Measurements from ENCODE around the gene STH. TPM values are rescaled to one million over a fixed set of nuclear protein-coding genes. Genes with fewer than 3 reads are reported as not detected.

STH gene
- total and polyA plus RNA-seq, 2 donors (not counting 1 experiment from before 2014, with no cell fraction given), result not detected

DNA sequence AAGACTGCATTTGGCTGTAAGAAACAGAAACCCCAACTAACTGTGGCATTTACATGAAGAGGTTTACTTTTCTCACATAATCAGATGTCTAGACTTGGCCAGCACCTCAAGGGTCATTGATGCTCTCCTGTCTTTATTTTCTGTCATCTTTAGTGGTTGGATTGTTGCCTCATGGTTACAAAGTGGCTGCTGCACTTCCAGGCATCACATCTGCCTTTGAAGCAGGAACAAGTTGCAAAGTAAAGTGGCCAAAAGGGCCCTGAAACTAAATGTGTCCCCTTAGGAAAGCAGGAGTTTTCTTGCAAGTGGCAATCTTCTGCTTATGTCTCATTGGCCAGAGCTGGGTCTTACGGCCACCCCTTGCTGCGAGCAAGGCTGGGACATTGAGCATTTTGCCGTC lies 26.5 kb upstream of the STH start:
- no peaks in the 10 kb centered on the region for H3K36me3 ChIP-seq (ENCODE audit: control insufficient read depth, insufficient read depth, low read length)
- H3K4me1 ChIP-seq (ENCODE audit: control insufficient read depth, extremely low read depth, insufficient read depth, low read length), result no peaks in the 10 kb centered on the region
- H3K9ac ChIP-seq (ENCODE audit: insufficient read depth, low read length), result no peak overlapping the region
- H2AFZ ChIP-seq (ENCODE audit: low read length), result no peak overlapping the region
- no peak overlapping the region for H3K4me2 ChIP-seq (ENCODE audit: extremely low read depth, insufficient read depth, low read length)
- H4K20me1 ChIP-seq (ENCODE audit: control insufficient read depth, extremely low read depth, insufficient read depth, low read length), result no peaks in the 10 kb centered on the region
- H3K79me2 ChIP-seq (ENCODE audit: control insufficient read depth, insufficient read depth, low read length), result no peaks in the 10 kb centered on the region
- no peak for DNase-seq (ENCODE audit: low read depth in 2 of 2)
- no peaks in the 10 kb centered on the region for H3K9me3 ChIP-seq (ENCODE audit: control insufficient read depth, insufficient read depth, low read depth, low read length)
- no peak for TF ChIP-seq EZH2 (IDR thresholded peaks at IDR 0.05; ENCODE audit: low read length, missing control alignments)
- TF ChIP-seq, protein P1, sequence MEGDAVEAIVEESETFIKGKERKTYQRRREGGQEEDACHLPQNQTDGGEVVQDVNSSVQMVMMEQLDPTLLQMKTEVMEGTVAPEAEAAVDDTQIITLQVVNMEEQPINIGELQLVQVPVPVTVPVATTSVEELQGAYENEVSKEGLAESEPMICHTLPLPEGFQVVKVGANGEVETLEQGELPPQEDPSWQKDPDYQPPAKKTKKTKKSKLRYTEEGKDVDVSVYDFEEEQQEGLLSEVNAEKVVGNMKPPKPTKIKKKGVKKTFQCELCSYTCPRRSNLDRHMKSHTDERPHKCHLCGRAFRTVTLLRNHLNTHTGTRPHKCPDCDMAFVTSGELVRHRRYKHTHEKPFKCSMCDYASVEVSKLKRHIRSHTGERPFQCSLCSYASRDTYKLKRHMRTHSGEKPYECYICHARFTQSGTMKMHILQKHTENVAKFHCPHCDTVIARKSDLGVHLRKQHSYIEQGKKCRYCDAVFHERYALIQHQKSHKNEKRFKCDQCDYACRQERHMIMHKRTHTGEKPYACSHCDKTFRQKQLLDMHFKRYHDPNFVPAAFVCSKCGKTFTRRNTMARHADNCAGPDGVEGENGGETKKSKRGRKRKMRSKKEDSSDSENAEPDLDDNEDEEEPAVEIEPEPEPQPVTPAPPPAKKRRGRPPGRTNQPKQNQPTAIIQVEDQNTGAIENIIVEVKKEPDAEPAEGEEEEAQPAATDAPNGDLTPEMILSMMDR (conservative IDR thresholded peaks at IDR 0.05 in 1 of 2, IDR thresholded peaks at IDR 0.05 in 1 of 2; ENCODE audit: low read depth in 1 of 2, low read length in 2 of 2), result no peak
- H3K27ac ChIP-seq (ENCODE audit: insufficient read depth, low read length), result no peak overlapping the region
- no peak overlapping the region for H3K4me3 ChIP-seq (replicated peaks in 1 of 4; ENCODE audit: control extremely low read depth in 1 of 4, insufficient read depth in 1 of 4, low read depth in 3 of 4, low read length in 4 of 4)
- peaks cover 5% of the 10 kb centered on the region for H3K27me3 ChIP-seq (ENCODE audit: control insufficient read depth, insufficient read depth, low read length)

DNA sequence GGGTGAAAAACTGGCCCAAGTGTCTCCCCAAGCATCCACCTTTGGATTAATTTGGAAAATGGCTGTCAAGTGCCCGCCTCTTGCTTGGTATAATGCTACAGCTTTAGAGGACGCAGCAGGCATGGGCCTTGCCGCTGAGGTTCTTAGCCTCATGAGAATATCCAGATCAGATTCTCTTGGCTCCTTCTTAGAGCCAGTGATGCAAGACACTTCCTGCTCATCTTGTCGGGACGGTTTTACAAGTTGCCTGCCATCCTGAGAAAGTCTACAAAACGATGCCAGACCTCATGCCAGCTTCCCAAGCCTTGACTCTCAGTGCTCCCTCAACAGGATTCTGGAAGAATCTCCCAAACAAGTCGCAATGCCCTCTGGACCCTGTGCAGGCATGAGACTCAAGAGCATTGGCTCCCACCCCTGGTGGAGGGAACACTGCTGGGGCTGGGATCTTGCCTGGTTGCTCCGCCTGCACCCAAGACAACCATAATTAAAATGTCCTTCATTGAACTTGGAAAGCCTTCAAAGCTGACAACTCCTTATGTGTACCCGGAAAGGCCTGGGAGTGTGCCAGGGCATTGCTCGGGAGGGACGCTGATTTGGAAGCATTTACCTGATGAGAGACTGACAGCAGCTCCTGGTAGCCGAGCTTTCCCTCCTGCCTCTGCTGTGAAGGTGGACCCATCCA lies 25.8 kb upstream of the STH start:
- Histone ChIP-seq H3K9me3 (ENCODE audit: control insufficient read depth, insufficient read depth, low read depth, low read length) (no peaks in the 10 kb centered on the region), H3K27me3 (ENCODE audit: control insufficient read depth, insufficient read depth, low read length) (peaks cover 7% of the 10 kb centered on the region), H4K20me1 (ENCODE audit: control insufficient read depth, extremely low read depth, insufficient read depth, low read length) (no peaks in the 10 kb centered on the region), H3K4me2 (ENCODE audit: extremely low read depth, insufficient read depth, low read length) (no peak overlapping the region), H3K4me1 (ENCODE audit: control insufficient read depth, extremely low read depth, insufficient read depth, low read length) (no peaks in the 10 kb centered on the region), H3K36me3 (ENCODE audit: control insufficient read depth, insufficient read depth, low read length) (no peaks in the 10 kb centered on the region), H3K9ac (ENCODE audit: insufficient read depth, low read length) (no peak overlapping the region), H3K79me2 (ENCODE audit: control insufficient read depth, insufficient read depth, low read length) (no peaks in the 10 kb centered on the region), H2AFZ (ENCODE audit: low read length) (no peak overlapping the region), H3K27ac (ENCODE audit: insufficient read depth, low read length) (no peak overlapping the region), H3K4me3 (replicated peaks in 1 of 4; ENCODE audit: control extremely low read depth in 1 of 4, insufficient read depth in 1 of 4, low read depth in 3 of 4, low read length in 4 of 4) (no peak overlapping the region)
- no peak for DNase-seq (ENCODE audit: low read depth in 2 of 2)
- TF ChIP-seq, protein P1 (conservative IDR thresholded peaks at IDR 0.05 in 1 of 2, IDR thresholded peaks at IDR 0.05 in 1 of 2; ENCODE audit: low read depth in 1 of 2, low read length in 2 of 2), result no peak
- no peak for TF ChIP-seq EZH2 (IDR thresholded peaks at IDR 0.05; ENCODE audit: low read length, missing control alignments)

DNA sequence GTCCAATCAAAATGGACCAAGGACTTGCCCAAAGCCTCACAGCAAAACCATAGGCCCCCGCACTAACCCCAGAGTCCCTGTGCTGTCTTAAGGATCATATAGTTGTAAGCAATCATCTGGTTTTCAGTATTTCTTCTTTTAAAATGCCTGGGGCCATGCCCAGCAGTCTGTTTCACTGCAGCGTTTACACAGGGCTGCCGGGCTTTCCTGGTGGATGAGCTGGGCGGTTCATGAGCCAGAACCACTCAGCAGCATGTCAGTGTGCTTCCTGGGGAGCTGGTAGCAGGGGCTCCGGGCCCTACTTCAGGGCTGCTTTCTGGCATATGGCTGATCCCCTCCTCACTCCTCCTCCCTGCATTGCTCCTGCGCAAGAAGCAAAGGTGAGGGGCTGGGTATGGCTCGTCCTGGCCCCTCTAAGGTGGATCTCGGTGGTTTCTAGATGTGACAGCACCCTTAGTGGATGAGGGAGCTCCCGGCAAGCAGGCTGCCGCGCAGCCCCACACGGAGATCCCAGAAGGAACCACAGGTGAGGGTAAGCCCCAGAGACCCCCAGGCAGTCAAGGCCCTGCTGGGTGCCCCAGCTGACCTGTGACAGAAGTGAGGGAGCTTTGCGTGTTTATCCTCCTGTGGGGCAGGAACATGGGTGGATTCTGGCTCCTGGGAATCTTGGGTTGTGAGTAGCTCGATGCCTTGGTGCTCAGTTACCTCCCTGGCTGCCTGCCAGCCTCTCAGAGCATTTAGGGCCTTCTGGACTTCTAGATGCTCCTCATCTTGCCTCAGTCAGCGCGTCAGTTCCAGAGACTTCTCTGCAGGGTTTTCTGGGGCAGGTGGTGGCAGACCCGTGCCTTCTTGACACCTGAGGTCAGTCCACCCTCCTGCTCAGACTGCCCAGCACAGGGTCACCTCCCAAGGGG lies 24.8 kb upstream of the STH start:
- Histone ChIP-seq H3K4me2 (ENCODE audit: extremely low read depth, insufficient read depth, low read length) (no peak overlapping the region), H3K79me2 (ENCODE audit: control insufficient read depth, insufficient read depth, low read length) (no peaks in the 10 kb centered on the region), H2AFZ (ENCODE audit: low read length) (no peak overlapping the region), H3K9me3 (ENCODE audit: control insufficient read depth, insufficient read depth, low read depth, low read length) (no peaks in the 10 kb centered on the region), H3K4me1 (ENCODE audit: control insufficient read depth, extremely low read depth, insufficient read depth, low read length) (no peaks in the 10 kb centered on the region), H3K36me3 (ENCODE audit: control insufficient read depth, insufficient read depth, low read length) (no peaks in the 10 kb centered on the region), H3K27ac (ENCODE audit: insufficient read depth, low read length) (no peak overlapping the region), H3K9ac (ENCODE audit: insufficient read depth, low read length) (no peak overlapping the region), H3K27me3 (ENCODE audit: control insufficient read depth, insufficient read depth, low read length) (peaks cover 4% of the 10 kb centered on the region), H3K4me3 (replicated peaks in 1 of 4; ENCODE audit: control extremely low read depth in 1 of 4, insufficient read depth in 1 of 4, low read depth in 3 of 4, low read length in 4 of 4) (no peak overlapping the region), H4K20me1 (ENCODE audit: control insufficient read depth, extremely low read depth, insufficient read depth, low read length) (no peaks in the 10 kb centered on the region)
- DNase-seq (ENCODE audit: low read depth in 2 of 2), result no peak
- TF ChIP-seq, protein P1 (conservative IDR thresholded peaks at IDR 0.05 in 1 of 2, IDR thresholded peaks at IDR 0.05 in 1 of 2; ENCODE audit: low read depth in 1 of 2, low read length in 2 of 2), result no peak
- TF ChIP-seq EZH2 (IDR thresholded peaks at IDR 0.05; ENCODE audit: low read length, missing control alignments), result no peak
